ENCODE results near the gene SELENOH.

- TF ChIP-seq CTCF (IDR thresholded peaks at IDR 0.05; ENCODE audit: control extremely low read depth in 1 of 3, insufficient read depth in 1 of 3, low read depth in 1 of 3, low read length in 3 of 3), result no peak
- no peak for TF ChIP-seq E2F6 (IDR thresholded peaks at IDR 0.05)
- no peak for TF ChIP-seq SIX5 (IDR thresholded peaks at IDR 0.05; ENCODE audit: low read depth, low read length)
- TF ChIP-seq YY1 (IDR thresholded peaks at IDR 0.05; ENCODE audit: low read depth, low read length), result no peak
- TF ChIP-seq MAX (IDR thresholded peaks at IDR 0.05), result no peak
- TF ChIP-seq EP300 (IDR thresholded peaks at IDR 0.05; ENCODE audit: borderline replicate concordance in 1 of 2, low read depth in 2 of 2, low read length in 2 of 2), result no peak
- no peak for TF ChIP-seq TAF1 (IDR thresholded peaks at IDR 0.05; ENCODE audit: low read depth, low read length)
- TF ChIP-seq POLR2A (IDR thresholded peaks at IDR 0.05; ENCODE audit: control extremely low read depth in 1 of 2, low read depth in 2 of 2, low read length in 2 of 2), result no peak
- no peak for TF ChIP-seq RFX5 (IDR thresholded peaks at IDR 0.05; ENCODE audit: borderline replicate concordance, low read depth, low read length)
- TF ChIP-seq POLR2AphosphoS5 (IDR thresholded peaks at IDR 0.05; ENCODE audit: low read depth, low read length), result no peak
- no peak for TF ChIP-seq RAD21 (IDR thresholded peaks at IDR 0.05 in 1 of 2, conservative IDR thresholded peaks at IDR 0.05 in 1 of 2; ENCODE audit: low read depth in 2 of 2, low read length in 2 of 2)
- TF ChIP-seq BACH1 (IDR thresholded peaks at IDR 0.05; ENCODE audit: low read length), result no peak
- no peak for TF ChIP-seq MAFK (IDR thresholded peaks at IDR 0.05; ENCODE audit: low read depth, low read length)
- no peak for TF ChIP-seq TEAD4 (IDR thresholded peaks at IDR 0.05; ENCODE audit: low read depth, low read length)
These were observed 5.6 kb downstream of the SELENOH start for GRCh38 chr11:57746920-57747319.
